Choroid plexus epithelial cell (primary cell): Measurements from ENCODE around the gene IRF2.
"Not testable (repeated sequence)": the region's sequence is repeated elsewhere in the genome, so short reads cannot be mapped to it uniquely, and the experiment has no call there.

ENCODE experiments used
- DNase-seq: peaks from one replicate; pipeline ENCODE4 v3.0.0-alpha.2; 2010; ENCODE audit warnings: low read depth
- H3K4me3 ChIP-seq: 2 replicates; pipeline ENCODE4 v1.5.1; 2011; ENCODE audit warnings: low read depth, mild to moderate bottlenecking, control low read depth, low read length, moderate library complexity
- CTCF ChIP-seq: conservative IDR thresholded peaks from 2 replicates; pipeline ENCODE4 v1.5.1; 2011; ENCODE audit warnings: low read depth, mild to moderate bottlenecking, control low read depth, inconsistent platforms, low read length, moderate library complexity

IRF2 gene

GRCh38 chr4:184344899-184345572 lies 129.3 kb downstream of the IRF2 start:
- no peak overlapping the region for H3K4me3 ChIP-seq
- no peak for DNase-seq
- no peak for TF ChIP-seq CTCF

DNA sequence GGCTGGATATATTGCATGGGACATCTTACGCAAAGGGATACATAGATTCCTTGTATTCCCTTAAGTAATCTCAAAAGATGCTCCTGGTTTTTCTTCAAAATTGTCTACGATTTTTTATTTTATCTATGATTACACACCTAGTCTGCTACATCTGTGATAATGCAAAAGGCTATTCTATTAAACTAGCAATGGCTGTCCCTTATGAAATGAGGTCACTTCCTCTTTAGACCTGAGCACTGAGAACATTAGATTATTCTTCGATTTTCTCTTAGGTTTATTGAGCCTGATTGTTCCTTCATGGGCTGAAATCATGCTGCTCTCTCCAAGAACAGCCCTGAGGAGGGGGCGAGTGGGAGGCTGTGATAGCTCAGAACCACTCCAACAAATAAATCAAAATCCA lies 129.9 kb downstream of the IRF2 start:
- H3K4me3 ChIP-seq = no peak overlapping the region
- DNase-seq = no peak
- TF ChIP-seq CTCF = no peak

- peak overlapping the region; percentile 71 for H3K4me3 ChIP-seq
- TF ChIP-seq CTCF = no peak
- DNase-seq = peak; percentile 81
These were observed 130.7 kb downstream of the IRF2 start for GRCh38 chr4:184343502-184344177.

- DNase-seq, H3K4me3 ChIP-seq: not testable (repeated sequence)
These were observed 131.5 kb downstream of the IRF2 start for GRCh38 chr4:184342857-184343237.

DNA sequence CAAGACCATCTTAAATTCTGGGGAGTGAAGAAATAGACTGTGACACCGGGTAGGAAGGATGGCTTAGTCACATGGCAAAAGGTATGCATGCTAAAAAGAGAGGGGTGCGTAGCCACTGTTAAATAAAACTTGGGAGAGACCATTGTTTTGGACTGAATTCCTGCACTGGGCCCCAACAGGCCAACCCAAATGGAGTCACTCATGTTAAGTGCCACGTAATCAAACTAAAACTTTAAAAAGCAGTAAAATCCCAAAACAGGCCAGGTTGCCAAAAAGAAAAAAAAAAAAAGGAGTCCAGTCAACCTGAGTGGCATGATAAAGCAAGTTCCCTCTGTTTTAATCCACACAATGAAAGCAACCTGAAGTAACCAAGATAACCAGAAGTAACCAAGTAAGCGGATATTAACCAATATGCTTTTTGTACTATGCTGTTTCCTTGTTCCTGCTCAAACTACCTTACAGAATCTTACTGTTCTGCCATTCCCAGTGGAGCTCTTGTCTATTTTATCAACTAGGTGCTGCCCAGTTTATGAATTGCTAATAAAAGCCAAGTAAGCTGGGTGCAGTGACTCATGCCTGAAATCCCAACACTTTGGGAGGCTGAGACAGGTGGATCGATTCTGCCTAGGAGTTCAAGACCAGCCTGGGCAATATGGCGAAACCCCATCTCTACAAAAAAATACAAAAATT lies 132.0 kb downstream of the IRF2 start:
- no peak for TF ChIP-seq CTCF
- no peak for DNase-seq
- H3K4me3 ChIP-seq = no peak overlapping the region

DNA sequence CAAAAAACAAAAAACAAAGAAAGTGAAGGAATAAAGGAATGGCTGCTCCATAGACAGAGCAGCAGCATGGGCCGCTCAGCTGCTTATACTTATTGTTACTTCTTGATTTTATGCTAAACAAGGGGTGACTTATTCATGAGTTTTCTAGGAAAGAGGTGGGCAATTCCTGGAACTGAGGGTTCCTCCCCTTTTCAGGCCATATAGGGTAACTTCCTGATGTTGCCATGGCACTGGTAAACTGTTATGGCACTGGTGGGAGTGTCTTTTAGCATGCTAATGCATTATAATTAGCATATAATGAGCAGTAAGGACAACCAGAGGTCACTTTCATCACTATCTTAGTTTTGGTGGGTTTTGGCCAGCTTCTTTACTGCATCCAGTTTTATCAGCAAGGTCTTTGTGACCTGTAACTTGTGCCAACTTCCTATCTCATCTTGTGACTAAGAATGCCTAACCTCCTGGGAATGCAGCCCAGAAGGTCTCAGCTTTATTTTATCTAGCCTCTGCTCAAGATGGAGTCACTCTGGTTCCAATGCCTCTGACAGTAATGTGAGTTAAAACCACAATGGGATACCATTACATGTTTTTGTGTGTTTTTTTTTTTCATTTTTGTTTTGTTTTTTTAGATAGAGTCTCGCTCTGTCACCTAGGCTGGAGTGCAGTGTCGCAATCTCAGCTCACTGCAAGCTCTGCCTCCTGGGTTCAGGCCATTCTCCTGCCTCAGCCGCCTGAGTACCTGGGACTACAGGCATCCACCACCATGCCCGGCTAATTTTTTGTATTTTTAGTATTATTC lies 134.8 kb downstream of the IRF2 start:
- not testable (repeated sequence) for H3K4me3 ChIP-seq, DNase-seq

DNA sequence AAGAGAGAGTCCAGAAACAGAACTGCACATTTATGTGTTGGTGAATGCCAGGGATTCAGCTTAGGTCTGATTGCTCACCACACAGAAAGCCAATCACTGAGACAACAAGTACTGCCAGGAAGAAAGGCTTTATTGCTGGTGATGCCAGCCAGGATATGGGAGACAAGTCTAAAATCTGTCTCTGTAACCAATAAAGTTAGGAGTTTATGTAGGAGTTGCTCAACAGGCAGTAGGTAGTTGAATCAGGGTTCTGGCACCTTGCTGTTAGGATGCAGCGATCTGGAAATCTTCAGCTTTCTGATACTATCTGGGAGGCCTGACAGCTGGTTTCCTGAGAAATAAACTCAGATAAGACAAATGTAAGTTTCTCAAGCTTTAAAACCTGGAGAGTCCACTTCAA lies 136.4 kb downstream of the IRF2 start:
- no peak for DNase-seq
- no peak overlapping the region for H3K4me3 ChIP-seq
- no peak for TF ChIP-seq CTCF
